NCI-H345 treated with DMSO at 0.1 percent for 48 hours (cell line): ENCODE results near the gene RBKS.

Experiments used
- DNase-seq: peaks from one replicate; lab custom pipeline; 2025; ENCODE audit not compliant: unreplicated experiment; lab: John Stamatoyannopoulos, UW

RBKS gene

DNA sequence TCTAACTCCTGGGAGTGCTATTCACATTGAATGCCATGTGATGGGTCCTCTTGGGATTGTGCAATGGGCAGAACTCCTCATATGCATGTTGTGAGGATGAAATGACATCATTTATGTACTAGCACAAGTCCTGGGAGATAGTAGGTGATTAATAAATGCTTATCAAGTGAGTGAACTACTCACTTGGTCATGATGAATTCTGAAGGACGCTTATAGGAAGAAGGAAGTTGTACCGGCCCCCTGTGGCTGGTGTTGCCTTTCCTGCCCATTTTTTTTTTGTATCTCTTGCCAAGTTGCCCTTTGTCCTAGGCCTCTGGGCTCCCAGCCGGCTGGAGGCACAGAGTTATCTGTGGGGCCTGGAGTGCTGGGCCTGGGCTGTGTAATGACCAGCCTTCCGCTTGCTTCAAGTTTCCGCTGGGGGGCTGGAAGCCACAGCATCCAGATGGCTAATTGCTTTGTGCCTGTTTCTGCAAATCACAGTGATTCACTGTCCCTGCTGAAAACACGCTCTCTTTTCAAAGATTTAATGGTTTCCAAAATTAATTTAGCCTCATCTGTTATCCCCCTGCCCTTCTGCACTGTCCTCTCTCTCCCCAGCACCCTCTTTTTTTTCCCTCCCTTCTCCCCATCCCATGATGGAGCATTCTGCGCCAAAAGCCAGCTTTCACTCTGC lies 152.4 kb downstream of the RBKS start:
- DNase-seq: no peak

DNA sequence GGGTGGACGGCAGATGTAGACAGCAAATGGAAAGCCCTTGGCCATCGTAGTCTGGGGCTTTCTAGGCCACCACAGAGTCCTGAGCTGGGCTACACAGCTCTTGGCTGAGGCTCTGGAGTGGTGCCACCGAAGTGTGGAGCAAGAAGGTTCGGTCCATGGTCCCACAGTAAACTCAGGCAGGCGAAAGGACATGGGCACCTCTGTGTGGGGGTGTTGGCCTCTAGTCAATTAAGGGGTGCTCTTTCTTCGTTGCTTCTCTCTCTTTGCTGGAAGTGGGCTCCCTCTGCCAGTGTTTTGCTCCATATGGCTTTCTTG lies 153.3 kb downstream of the RBKS start:
- no peak for DNase-seq

GRCh38 chr2:27736031-27736889 lies 153.9 kb downstream of the RBKS start:
- no peak for DNase-seq

- no peak for DNase-seq
These were observed 154.8 kb downstream of the RBKS start for GRCh38 chr2:27735263-27735904.

GRCh38 chr2:27734305-27734704 lies 155.9 kb downstream of the RBKS start:
- no peak for DNase-seq
